Right cardiac atrium (tissue), 5 donors: ENCODE data around the gene ADAMTSL1. TPM values are rescaled to one million over a fixed set of nuclear protein-coding genes. Genes with fewer than 3 reads are reported as not detected.

Source experiments
- ATAC-seq, 2 donors: fragments of 200-7000 bp; cut with Tn5 transposase; one replicate each; pipeline versions ENCODE4 v1.8.0 to v1.9.1; 2020; ENCODE audit warnings: moderate library complexity in 2 of 2, mild to moderate bottlenecking in 1 of 2
- DNase-seq, 3 donors: peaks; one replicate each; pipeline ENCODE4 v3.0.0-alpha.2; 2020
- H3K27ac ChIP-seq: one replicate; pipeline ENCODE4 v1.5.1; 2013; ENCODE audit warnings: mild to moderate bottlenecking, low read length, control low read depth, moderate library complexity
- H3K27me3 ChIP-seq: one replicate; pipeline ENCODE4 v1.6.1; 2013; ENCODE audit not compliant: control insufficient read depth, insufficient read depth
- H3K4me1 ChIP-seq: one replicate; pipeline ENCODE4 v1.6.1; 2013; ENCODE audit warnings: low read length; ENCODE audit not compliant: control insufficient read depth, insufficient read depth
- H3K4me3 ChIP-seq: one replicate; pipeline ENCODE4 v1.5.1; 2013; ENCODE audit warnings: low read length, control low read depth
- H3K9me3 ChIP-seq: one replicate; pipeline ENCODE4 v1.6.1; 2013; ENCODE audit warnings: low read length; ENCODE audit not compliant: control insufficient read depth
- WGBS: extraction: QIAGEN DNeasy Blood & Tissue Kit; methylation state at CpG from one replicate; pipeline ENCODE4 v1.1.7; 2013; 5-methylcytosine and 5-hydroxymethylcytosine counted together
- intact Hi-C, 4 donors: fragments of 100-400 bp; cut with DNase I; formaldehyde crosslinking; loops; one replicate each; pipeline versions ENCODE4 v1.11.0 to v1.14.0; 2022 to 2023
- polyA plus RNA-seq: library from polyadenylated mRNA; stranded (reverse); fragments of 200-250 nt; gene quantifications from one replicate; pipeline ENCODE4 v1.2.3, GENCODE V29; 2013
- total RNA-seq, 4 donors: library from RNA; stranded (reverse); fragmentation: NEBNext Ultra II Directional; extraction: Animal tissue kit (Norgen Biotek cat#: 25700); gene quantifications; one replicate each; pipeline ENCODE4 v1.2.1, GENCODE V29; 2021
- donor health status: healthy with polysubstance abuse.
- donor health status: DM: no; HTN: yes; CAD: no.
- donor health status: DM: no; HTN: no; CAD: no.
- donor health status: DM: no; HTN: yes; CAD: no; lungs with severe emphysema.
- donor health status: DM: yes; HTN: yes; CAD: no.

ADAMTSL1 gene
- total and polyA plus RNA-seq, 5 donors = 1.2 to 5.0 (median 3.0) TPM

- intact Hi-C loops = loop anchor here in 1 of 4 donors (10.0 kb wide), 1 partner anchor 195 kb away; no protein-coding TSS in a partner anchor
- no peaks in the 10 kb centered on the region for H3K9me3 ChIP-seq
- H3K27ac ChIP-seq = no peak overlapping the region
- no peak overlapping the region for H3K4me3 ChIP-seq
- no peak for DNase-seq
- WGBS = 71% methylated on average over 4 of the region's 4 CpGs
- peak in 1 of 2 donors; percentile 18 for ATAC-seq
- no peaks in the 10 kb centered on the region for H3K4me1 ChIP-seq
- H3K27me3 ChIP-seq = no peaks in the 10 kb centered on the region
These were observed 376.1 kb downstream of the ADAMTSL1 start for GRCh38 chr9:18849890-18850677.

GRCh38 chr9:18851069-18851795 lies 377.3 kb downstream of the ADAMTSL1 start:
- WGBS = 67% methylated on average over 5 of the region's 5 CpGs
- no peak for DNase-seq
- no peaks in the 10 kb centered on the region for H3K9me3 ChIP-seq
- no peak overlapping the region for H3K4me3 ChIP-seq
- peak in 1 of 2 donors; percentile 23 for ATAC-seq
- no peaks in the 10 kb centered on the region for H3K27me3 ChIP-seq
- H3K4me1 ChIP-seq = no peaks in the 10 kb centered on the region
- intact Hi-C loops = loop anchor here in 1 of 4 donors (10.0 kb wide), 1 partner anchor 196 kb away; no protein-coding TSS in a partner anchor
- H3K27ac ChIP-seq = no peak overlapping the region

- 21% methylated on average over 2 of the region's 2 CpGs for WGBS
- ATAC-seq (peak; percentile 92 to 93), DNase-seq (peak in 2 of 3 donors; percentile 25 to 57)
- intact Hi-C loops = loop anchor here in 1 of 4 donors (10.0 kb wide), 1 partner anchor 201 kb away; no protein-coding TSS in a partner anchor
- Histone ChIP-seq H3K9me3 (no peaks in the 10 kb centered on the region), H3K4me1 (no peaks in the 10 kb centered on the region), H3K27me3 (no peaks in the 10 kb centered on the region), H3K27ac (no peak overlapping the region), H3K4me3 (no peak overlapping the region)
These were observed 381.7 kb downstream of the ADAMTSL1 start for GRCh38 chr9:18855656-18856055.

GRCh38 chr9:18857334-18857733 lies 383.4 kb downstream of the ADAMTSL1 start:
- Histone ChIP-seq H3K9me3 (no peaks in the 10 kb centered on the region), H3K4me3 (no peak overlapping the region), H3K27me3 (no peaks in the 10 kb centered on the region), H3K4me1 (peaks cover 4% of the 10 kb centered on the region), H3K27ac (no peak overlapping the region)
- no peak for ATAC-seq
- intact Hi-C loops = loop anchor here in 1 of 4 donors (10.0 kb wide), 1 partner anchor 203 kb away; no protein-coding TSS in a partner anchor
- no peak for DNase-seq
- 66% methylated on average over 4 of the region's 4 CpGs for WGBS

- Histone ChIP-seq H3K27me3 (no peaks in the 10 kb centered on the region), H3K4me3 (no peak overlapping the region), H3K4me1 (peaks cover 4% of the 10 kb centered on the region), H3K9me3 (no peaks in the 10 kb centered on the region), H3K27ac (no peak overlapping the region)
- ATAC-seq (no peak), DNase-seq (no peak)
- intact Hi-C loops = loop anchor here in 1 of 4 donors (10.0 kb wide), 1 partner anchor 203 kb away; no protein-coding TSS in a partner anchor
- WGBS = 38% methylated on average over 1 of the region's 1 CpG
These were observed 383.8 kb downstream of the ADAMTSL1 start for GRCh38 chr9:18857769-18858168.

DNA sequence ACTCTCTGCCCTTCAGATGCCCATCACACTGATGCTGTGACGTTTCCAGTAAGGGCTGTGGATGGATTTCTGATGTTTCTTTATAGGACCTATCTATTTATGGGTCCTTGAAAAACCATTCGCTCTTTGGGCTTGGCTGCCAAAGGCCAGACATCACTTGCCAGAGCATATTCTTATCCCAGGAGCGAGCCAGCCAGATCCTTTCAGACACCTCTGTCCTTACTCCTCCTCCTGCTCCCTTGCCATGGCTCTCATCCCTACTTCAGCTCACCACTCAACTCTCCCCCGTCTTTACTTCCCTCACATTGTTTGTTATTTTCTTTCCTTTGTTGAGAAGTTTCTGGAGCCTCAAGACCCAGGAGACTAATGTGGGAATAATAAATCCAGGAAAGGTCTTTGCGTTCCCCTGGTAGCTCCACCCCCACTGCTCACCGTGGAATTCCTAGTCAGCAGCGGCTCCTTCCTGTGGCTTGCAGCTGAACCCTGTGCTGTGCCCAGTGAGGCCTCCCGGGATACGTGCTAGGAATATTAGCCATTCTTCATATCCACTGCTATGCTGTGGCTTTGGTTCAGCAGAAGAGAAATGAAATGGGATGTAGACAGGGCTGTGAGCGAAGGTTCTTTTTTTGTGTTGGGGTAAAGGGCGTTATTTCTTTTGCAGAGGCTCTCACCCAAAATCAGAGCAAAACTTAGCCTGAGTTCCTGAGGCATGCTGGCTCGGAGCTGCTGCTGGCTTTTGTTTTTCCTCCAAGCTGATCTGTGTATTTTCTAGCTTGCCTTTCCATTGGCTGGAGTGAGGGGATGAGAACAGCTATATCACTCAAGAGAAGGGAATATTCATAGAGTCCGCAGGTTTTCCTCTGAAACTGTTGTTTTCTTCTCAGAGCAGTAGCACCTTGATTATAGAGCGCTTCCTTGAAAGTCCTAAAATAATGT lies 387.9 kb downstream of the ADAMTSL1 start:
- H3K27me3 ChIP-seq = no peaks in the 10 kb centered on the region
- H3K9me3 ChIP-seq = no peaks in the 10 kb centered on the region
- H3K4me3 ChIP-seq = no peak overlapping the region
- WGBS = 40% methylated on average over 14 of the region's 14 CpGs
- no peak overlapping the region for H3K27ac ChIP-seq
- intact Hi-C loops = loop anchor here in 1 of 4 donors (10.0 kb wide), 1 partner anchor 113 kb away; no protein-coding TSS in a partner anchor
- ATAC-seq (peak; percentile 88 to 92), DNase-seq (peak; percentile 49 to 81 (median 79))
- H3K4me1 ChIP-seq = peaks cover 4% of the 10 kb centered on the region

GRCh38 chr9:18863791-18864190 lies 389.8 kb downstream of the ADAMTSL1 start:
- intact Hi-C loops = loop anchor here in 1 of 4 donors (10.0 kb wide), 1 partner anchor 111 kb away; no protein-coding TSS in a partner anchor
- Histone ChIP-seq H3K9me3 (no peaks in the 10 kb centered on the region), H3K27me3 (no peaks in the 10 kb centered on the region), H3K4me1 (peaks cover 4% of the 10 kb centered on the region), H3K4me3 (no peak overlapping the region), H3K27ac (no peak overlapping the region)
- ATAC-seq = no peak
- no peak for DNase-seq
- WGBS = 70% methylated on average over 4 of the region's 4 CpGs

DNA sequence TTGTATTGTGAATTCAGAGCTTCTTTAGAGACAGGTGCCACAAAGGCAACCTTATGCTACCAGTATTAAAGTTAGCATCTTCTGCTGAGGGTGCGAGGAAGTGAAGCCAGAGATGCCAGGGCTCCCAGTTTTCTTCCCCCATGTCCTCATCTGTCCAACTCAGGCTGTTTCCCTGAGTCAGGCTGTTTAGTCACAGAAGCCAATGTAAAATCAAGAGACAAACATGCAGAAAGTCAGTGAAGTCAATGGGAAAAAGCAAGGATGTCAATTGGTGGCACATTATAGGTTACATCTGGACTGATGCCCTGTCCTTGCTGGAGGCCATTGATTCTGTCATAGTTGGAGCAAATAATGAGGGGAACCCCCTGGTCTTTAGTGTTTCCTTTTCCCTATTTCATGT lies 390.6 kb downstream of the ADAMTSL1 start:
- ATAC-seq = no peak
- H3K4me1 ChIP-seq = peaks cover 4% of the 10 kb centered on the region
- intact Hi-C loops = loop anchor here in 1 of 4 donors (10.0 kb wide), 1 partner anchor 110 kb away; no protein-coding TSS in a partner anchor
- DNase-seq = no peak
- no peak overlapping the region for H3K27ac ChIP-seq
- no peak overlapping the region for H3K4me3 ChIP-seq
- H3K9me3 ChIP-seq = no peaks in the 10 kb centered on the region
- 94% methylated on average over 1 of the region's 1 CpG for WGBS
- no peaks in the 10 kb centered on the region for H3K27me3 ChIP-seq

DNA sequence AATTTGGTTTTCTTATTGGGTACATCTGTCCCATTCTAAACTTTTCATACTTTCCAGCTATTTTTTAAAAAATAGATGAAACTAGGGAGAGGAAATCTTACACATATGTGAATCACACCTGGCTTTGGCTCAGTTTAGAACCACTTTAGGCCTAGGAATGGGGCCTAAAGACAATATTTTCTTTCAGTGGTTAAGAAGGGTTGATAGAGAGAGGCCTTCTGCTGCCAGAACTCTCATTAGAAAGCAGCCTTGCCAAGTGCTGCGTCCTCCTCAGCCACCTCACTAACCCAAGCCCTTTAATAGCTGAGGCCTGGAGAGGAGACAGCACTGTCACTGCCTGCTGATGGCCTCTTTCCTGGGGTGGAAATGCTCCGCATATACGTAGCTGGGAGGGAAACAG lies 391.6 kb downstream of the ADAMTSL1 start:
- intact Hi-C loops = loop anchor here in 1 of 4 donors (10.0 kb wide), 1 partner anchor 109 kb away; no protein-coding TSS in a partner anchor
- H3K4me3 ChIP-seq = no peak overlapping the region
- no peaks in the 10 kb centered on the region for H3K27me3 ChIP-seq
- H3K4me1 ChIP-seq = peaks cover 4% of the 10 kb centered on the region
- no peak for ATAC-seq
- H3K9me3 ChIP-seq = no peaks in the 10 kb centered on the region
- 81% methylated on average over 3 of the region's 3 CpGs for WGBS
- DNase-seq = no peak
- no peak overlapping the region for H3K27ac ChIP-seq
